Stimulated activated CD8-positive, alpha-beta memory T cell treated with anti-CD3 and anti-CD28 coated beads, Interleukin-12 subunit alpha, Interleukin-12 subunit beta, amount 100 ng/mL, for 24 hours (primary cell): ENCODE results near the gene FAM162A.
"Not testable (repeated sequence)": the region's sequence is repeated elsewhere in the genome, so short reads cannot be mapped to it uniquely, and the experiment has no call there.

ENCODE experiments used
- DNase-seq: peaks from one replicate; pipeline ENCODE4 v3.0.0-alpha.2; 2020; ENCODE audit errors: extremely low read depth

FAM162A gene

GRCh38 chr3:122383771-122384697 is at the start of gene FAM162A:
TSS of gene FAM162A (plus strand) at chr3:122384182. CDS start at chr3:122384266, 84 bp downstream.
- peak; percentile 78 for DNase-seq

GRCh38 chr3:122342803-122343202 is 41.2 kb upstream of the FAM162A start:
- no peak for DNase-seq

- DNase-seq = no peak
Measured at GRCh38 chr3:122343654-122344053, 40.3 kb upstream of the FAM162A start.

GRCh38 chr3:122349171-122349570 is 34.8 kb upstream of the FAM162A start:
- no peak for DNase-seq

- DNase-seq = no peak
Measured at GRCh38 chr3:122350814-122351418, 33.1 kb upstream of the FAM162A start.

- no peak for DNase-seq
Measured at GRCh38 chr3:122351612-122352011, 32.4 kb upstream of the FAM162A start.

GRCh38 chr3:122353215-122353614 is 30.8 kb upstream of the FAM162A start:
- DNase-seq = no peak

GRCh38 chr3:122353893-122354401 is 30.0 kb upstream of the FAM162A start:
- no peak for DNase-seq

- DNase-seq = no peak
Measured at GRCh38 chr3:122355612-122356011, 28.4 kb upstream of the FAM162A start.

- no peak for DNase-seq
Measured at GRCh38 chr3:122356402-122356801, 27.6 kb upstream of the FAM162A start.

- DNase-seq = no peak
Measured at GRCh38 chr3:122357828-122358702, 25.9 kb upstream of the FAM162A start.

- no peak for DNase-seq
Measured at GRCh38 chr3:122358703-122359032, 25.3 kb upstream of the FAM162A start.

- no peak for DNase-seq
Measured at GRCh38 chr3:122362026-122362425, 22.0 kb upstream of the FAM162A start.

GRCh38 chr3:122364490-122364889 is 19.5 kb upstream of the FAM162A start:
- no peak for DNase-seq

- DNase-seq = no peak
Measured at GRCh38 chr3:122365073-122365472, 18.9 kb upstream of the FAM162A start.

GRCh38 chr3:122365582-122366378 is 18.2 kb upstream of the FAM162A start:
- not testable (repeated sequence) for DNase-seq

- no peak for DNase-seq
Measured at GRCh38 chr3:122366379-122366749, 17.6 kb upstream of the FAM162A start.

- no peak for DNase-seq
Measured at GRCh38 chr3:122374034-122374433, 9.9 kb upstream of the FAM162A start.

GRCh38 chr3:122377975-122378374 is 6.0 kb upstream of the FAM162A start:
- no peak for DNase-seq

- peak; percentile 60 for DNase-seq
Measured at GRCh38 chr3:122382888-122383666, 905 bp upstream of the FAM162A start, which contains the start of gene MIX23. TSS of gene MIX23 (minus strand) at chr3:122383231. CDS start at chr3:122383224, 7 bp downstream.
